PC-3 (cell line): Measurements from ENCODE around the gene DUS1L. TPM values are rescaled to one million over a fixed set of nuclear protein-coding genes. Genes with fewer than 3 reads are reported as not detected.

Experiments
- ATAC-seq: fragments of 200-7000 bp; cut with Tn5 transposase; 2 replicates; pipeline ENCODE4 v1.9.1; 2020; ENCODE audit warnings: mild to moderate bottlenecking, moderate library complexity
- BruUV-seq: library from RNA; stranded (reverse); fragments of 400-500 nt; replicated peaks from 2 replicates; lab custom pipeline; 2021; lab: Mats Ljungman, UMichigan
- CTCF ChIA-PET: fragments of 300-600 bp; sonication (Branson Sonifier 250); formaldehyde crosslinking; loops from one replicate; lab custom pipeline; 2022; ENCODE audit warnings: antibody characterized with exemption; lab: Charles Lee
- POLR2A ChIA-PET: fragments of 300-600 bp; sonication (Branson Sonifier 250); formaldehyde crosslinking; loops from one replicate; lab custom pipeline; 2022; ENCODE audit warnings: antibody characterized with exemption; ENCODE audit not compliant: unreplicated experiment; lab: Charles Lee
- DNase-seq: peaks from one replicate; pipeline ENCODE4 v3.0.0-alpha.2; 2015
- H2AFZ ChIP-seq: fragments of 300-600 bp; sonication (generic); 2 replicates; pipeline ENCODE4 v1.6.0; 2016; ENCODE audit warnings: antibody characterized with exemption, low read length
- H3F3A ChIP-seq: fragments of 300-600 bp; sonication (generic); one replicate; pipeline ENCODE4 v1.6.0; 2017; ENCODE audit warnings: antibody characterized with exemption, low read length, control low read depth, mild to moderate bottlenecking; ENCODE audit not compliant: unreplicated experiment
- H3K27ac ChIP-seq: fragments of 300-600 bp; sonication (generic); 2 replicates; pipeline ENCODE4 v1.5.1; 2016; ENCODE audit warnings: mild to moderate bottlenecking, low read length
- H3K27me3 ChIP-seq: fragments of 300-600 bp; sonication (generic); 2 replicates; pipeline ENCODE4 v1.6.1; 2016; ENCODE audit warnings: low read length, mixed read lengths
- H3K36me3 ChIP-seq: fragments of 300-600 bp; sonication (generic); 2 replicates; pipeline ENCODE4 v1.6.1; 2016; ENCODE audit warnings: low read depth, mixed run types, low read length, mixed read lengths
- H3K4me1 ChIP-seq: fragments of 300-600 bp; sonication (generic); 2 replicates; pipeline ENCODE4 v1.5.1; 2016; ENCODE audit warnings: low read length; ENCODE audit not compliant: insufficient read depth
- H3K4me2 ChIP-seq: fragments of 300-600 bp; sonication (generic); 2 replicates; pipeline ENCODE4 v1.6.0; 2016; ENCODE audit warnings: low read length
- H3K4me3 ChIP-seq: fragments of 300-600 bp; sonication (generic); 2 replicates; pipeline ENCODE4 v1.5.1; 2016; ENCODE audit warnings: mild to moderate bottlenecking, low read length, mixed read lengths
- H3K79me2 ChIP-seq: fragments of 300-600 bp; sonication (generic); 2 replicates; pipeline ENCODE4 v1.6.1; 2017; ENCODE audit warnings: low read length, mixed read lengths
- H3K9ac ChIP-seq: fragments of 300-600 bp; sonication (generic); 2 replicates; pipeline ENCODE4 v1.6.0; 2016; ENCODE audit warnings: mild to moderate bottlenecking, low read length
- H3K9me2 ChIP-seq: fragments of 300-600 bp; sonication (generic); replicated peaks from 2 replicates; pipeline ENCODE4 v1.6.1; 2016; ENCODE audit warnings: mixed run types, low read length, mixed read lengths
- H3K9me3 ChIP-seq: fragments of 300-600 bp; sonication (generic); 2 replicates; pipeline ENCODE4 v1.6.1; 2016; ENCODE audit warnings: low read length, mixed read lengths
- H4K20me1 ChIP-seq: fragments of 300-600 bp; sonication (generic); 2 replicates; pipeline ENCODE4 v1.6.1; 2016; ENCODE audit warnings: low read length, mixed read lengths
- EZH2 ChIP-seq: fragments of 300-600 bp; sonication (generic); IDR thresholded peaks from one replicate; pipeline ENCODE4 v1.6.1; 2017; ENCODE audit warnings: antibody characterized with exemption, mild to moderate bottlenecking, low read length; ENCODE audit not compliant: unreplicated experiment
- EZH2phosphoT487 ChIP-seq: fragments of 300-600 bp; sonication (generic); IDR thresholded peaks from 2 replicates; pipeline ENCODE4 v1.6.1; 2018; ENCODE audit warnings: mild to moderate bottlenecking, antibody characterized with exemption, low read length, borderline replicate concordance
- intact Hi-C: fragments of 100-400 bp; cut with micrococcal nuclease; formaldehyde crosslinking; loops from 2 replicates; pipeline ENCODE4 v1.9.0; 2023
- total RNA-seq: library from RNA; depleted of rRNA; stranded (reverse); fragments of >200 nt; gene quantifications from 2 replicates; pipeline ENCODE4 v1.2.3, GENCODE V29; 2014
- TF ChIP-seq, protein P1 (sequence below): fragments of 300-600 bp; sonication (generic); conservative IDR thresholded peaks from 2 replicates; pipeline ENCODE4 v1.5.1; 2017; ENCODE audit warnings: antibody characterized with exemption, low read depth, mild to moderate bottlenecking, low read length

Gene DUS1L
- total RNA-seq, 1 experiment from 2014 or later, result 205 TPM

DNA sequence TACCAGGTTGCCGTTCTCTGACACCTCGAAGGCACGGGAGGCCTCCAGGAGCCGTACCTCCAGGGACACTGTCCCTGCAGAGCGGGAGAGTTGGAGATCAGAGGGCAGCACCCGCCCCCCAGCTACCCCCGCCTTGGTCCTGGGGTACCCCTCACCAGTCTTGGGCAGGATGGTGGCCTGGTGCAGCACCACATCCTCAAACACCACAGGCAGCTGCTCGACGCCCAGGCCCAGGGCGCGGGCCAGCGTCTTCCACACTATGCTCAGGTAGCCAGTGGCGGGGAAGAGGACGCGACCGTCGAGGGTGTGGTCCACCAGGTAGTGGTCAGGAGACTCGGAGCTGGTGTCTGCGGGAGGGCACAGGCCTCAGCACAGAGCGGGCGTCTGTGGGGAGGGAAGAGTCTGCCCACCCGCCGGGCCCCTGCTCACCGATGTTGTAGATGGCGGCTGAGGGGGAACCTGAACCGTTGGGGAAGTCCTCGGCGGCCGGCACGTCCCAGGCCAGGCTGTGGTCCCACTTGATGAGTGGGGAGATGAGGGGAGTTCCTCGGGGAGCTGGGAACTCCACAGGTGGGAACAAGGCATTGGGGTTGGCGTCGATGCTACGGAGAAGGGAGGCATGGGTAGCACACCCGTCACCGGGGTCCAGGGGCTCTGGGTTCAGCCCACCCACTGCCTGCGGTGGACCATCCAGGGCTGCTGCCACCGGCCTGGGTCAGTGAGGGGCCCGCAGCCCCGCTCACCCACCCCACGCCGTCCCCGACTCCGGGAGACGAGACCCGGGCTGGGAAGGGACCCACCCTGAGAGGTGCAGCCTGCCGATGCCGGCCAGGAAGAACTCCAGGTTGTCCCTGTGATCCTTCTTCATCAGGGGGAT is 22.6 kb upstream of the DUS1L start:
- no peak for ATAC-seq
- no peaks in the 10 kb centered on the region for H3K27me3 ChIP-seq
- no peaks in the 10 kb centered on the region for H3F3A ChIP-seq
- H2AFZ ChIP-seq, result no peak overlapping the region
- no peak overlapping the region for H3K4me2 ChIP-seq
- no peak overlapping the region for H3K9ac ChIP-seq
- POLR2A ChIA-PET, result no interaction called here
- H3K9me2 ChIP-seq, result no peaks in the 10 kb centered on the region
- no peak for DNase-seq
- intact Hi-C loops, result no loop called here
- TSS peak; percentile 14 for BruUV-seq
- H3K4me3 ChIP-seq, result no peak overlapping the region
- CTCF ChIA-PET, result no interaction called here
- H3K79me2 ChIP-seq, result no peaks in the 10 kb centered on the region
- H4K20me1 ChIP-seq, result peaks cover 6% of the 10 kb centered on the region; the same call in 1 of the 2 replicates
- H3K27ac ChIP-seq, result no peak overlapping the region
- TF ChIP-seq EZH2phosphoT487 (no peak), EZH2 (no peak)
- TF ChIP-seq, protein P1, sequence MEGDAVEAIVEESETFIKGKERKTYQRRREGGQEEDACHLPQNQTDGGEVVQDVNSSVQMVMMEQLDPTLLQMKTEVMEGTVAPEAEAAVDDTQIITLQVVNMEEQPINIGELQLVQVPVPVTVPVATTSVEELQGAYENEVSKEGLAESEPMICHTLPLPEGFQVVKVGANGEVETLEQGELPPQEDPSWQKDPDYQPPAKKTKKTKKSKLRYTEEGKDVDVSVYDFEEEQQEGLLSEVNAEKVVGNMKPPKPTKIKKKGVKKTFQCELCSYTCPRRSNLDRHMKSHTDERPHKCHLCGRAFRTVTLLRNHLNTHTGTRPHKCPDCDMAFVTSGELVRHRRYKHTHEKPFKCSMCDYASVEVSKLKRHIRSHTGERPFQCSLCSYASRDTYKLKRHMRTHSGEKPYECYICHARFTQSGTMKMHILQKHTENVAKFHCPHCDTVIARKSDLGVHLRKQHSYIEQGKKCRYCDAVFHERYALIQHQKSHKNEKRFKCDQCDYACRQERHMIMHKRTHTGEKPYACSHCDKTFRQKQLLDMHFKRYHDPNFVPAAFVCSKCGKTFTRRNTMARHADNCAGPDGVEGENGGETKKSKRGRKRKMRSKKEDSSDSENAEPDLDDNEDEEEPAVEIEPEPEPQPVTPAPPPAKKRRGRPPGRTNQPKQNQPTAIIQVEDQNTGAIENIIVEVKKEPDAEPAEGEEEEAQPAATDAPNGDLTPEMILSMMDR, result no peak
- no peaks in the 10 kb centered on the region for H3K4me1 ChIP-seq
- peaks cover 80% of the 10 kb centered on the region for H3K36me3 ChIP-seq
- H3K9me3 ChIP-seq, result no peaks in the 10 kb centered on the region

- no peaks in the 10 kb centered on the region for H3K9me2 ChIP-seq
- intact Hi-C loops, result no loop called here
- H3K4me2 ChIP-seq, result no peak overlapping the region
- no peaks in the 10 kb centered on the region for H3K27me3 ChIP-seq
- H3K4me3 ChIP-seq, result no peak overlapping the region
- no peaks in the 10 kb centered on the region for H3K9me3 ChIP-seq
- ChIA-PET POLR2A (no interaction called here), CTCF (no interaction called here)
- H3K9ac ChIP-seq, result no peak overlapping the region
- H4K20me1 ChIP-seq, result peaks cover 6% of the 10 kb centered on the region; the same call in 1 of the 2 replicates
- TF ChIP-seq EZH2phosphoT487 (no peak), EZH2 (no peak)
- TF ChIP-seq, protein P1, result no peak
- H3F3A ChIP-seq, result no peaks in the 10 kb centered on the region
- H2AFZ ChIP-seq, result no peak overlapping the region
- DNase-seq, result no peak
- H3K4me1 ChIP-seq, result no peaks in the 10 kb centered on the region
- ATAC-seq, result 0 out of 2 replicates have a peak, but pooled peaks have one; percentile 17
- no TSS peak for BruUV-seq
- H3K79me2 ChIP-seq, result no peaks in the 10 kb centered on the region
- H3K27ac ChIP-seq, result no peak overlapping the region
- peaks cover 84% of the 10 kb centered on the region for H3K36me3 ChIP-seq
These were observed 21.6 kb upstream of the DUS1L start for GRCh38 chr17:82086941-82087906.
